ENCODE data around the gene RALGAPA1. TPM values are rescaled to one million over a fixed set of nuclear protein-coding genes. Genes with fewer than 3 reads are reported as not detected.
"Not testable (repeated sequence)": the region's sequence is repeated elsewhere in the genome, so short reads cannot be mapped to it uniquely, and the experiment has no call there.

Gene RALGAPA1
- total and polyA plus RNA-seq, 2 donors (not counting 1 experiment from before 2014, with no cell fraction given), result 17.3 to 94.0 TPM

- H3K27ac ChIP-seq (ENCODE audit: low read length in 2 of 2); DNase-seq; H3K9me3 ChIP-seq (ENCODE audit: control extremely low read depth in 1 of 3, control insufficient read depth in 2 of 3, insufficient read depth in 1 of 3, low read length in 2 of 3); H2AFZ ChIP-seq (ENCODE audit: insufficient read depth, low read depth, low read length, poor library complexity, severe bottlenecking); ATAC-seq (ENCODE audit: low read depth); H3K9me3 Mint-ChIP-seq (ENCODE audit: insufficient read depth); H3K36me3 ChIP-seq (replicated peaks in 1 of 2; ENCODE audit: control extremely low read depth in 1 of 2, control insufficient read depth in 1 of 2, extremely low read depth in 1 of 2, insufficient read depth in 2 of 2, low read length in 1 of 2); H3K4me3 Mint-ChIP-seq; H3K9ac ChIP-seq (ENCODE audit: low read length); H3K4me2 ChIP-seq (replicated peaks; ENCODE audit: low read depth, low read length, poor library complexity, severe bottlenecking); H3K27me3 Mint-ChIP-seq; H3K4me3 ChIP-seq (ENCODE audit: control extremely low read depth in 1 of 5, extremely low read depth in 1 of 5, insufficient read depth in 1 of 5, low read depth in 2 of 5, low read length in 4 of 5); H3K27ac Mint-ChIP-seq; H4K20me1 ChIP-seq (ENCODE audit: control insufficient read depth, insufficient read depth, low read length, poor library complexity, severe bottlenecking); H3K79me2 ChIP-seq (ENCODE audit: control insufficient read depth, insufficient read depth, low read length); H3K27me3 ChIP-seq (replicated peaks in 1 of 4; ENCODE audit: control extremely low read depth in 1 of 4, control insufficient read depth in 3 of 4, insufficient read depth in 4 of 4, low read length in 3 of 4): not testable (repeated sequence)
- 96% methylated on average over 4 of the region's 55 CpGs for WGBS (ENCODE audit: insufficient coverage)
- intact Hi-C loops (cut with micrococcal nuclease), result loop anchor here (5.0 to 10.0 kb wide), 4 partner anchors 498 to 1287 kb away; partner anchors contain the start of genes BAZ1A, EAPP, MBIP and SNX6
- peaks cover 7 to 11% of the 10 kb centered on the region in 2 donors for H3K4me1 ChIP-seq (ENCODE audit: control insufficient read depth in 2 of 2, insufficient read depth in 2 of 2, low read length in 2 of 2)
- H3K4me1 Mint-ChIP-seq, result peaks cover 25% of the 10 kb centered on the region
- CTCF ChIA-PET, result interaction anchor here (1.9 kb wide), 1 partner anchor 17 kb away, joined by 4 read pairs; no protein-coding TSS in a partner anchor
- POLR2A ChIA-PET, result interaction anchor here (0.6 kb wide), 1 partner anchor 533 kb away, joined by 8 read pairs; no protein-coding TSS in a partner anchor
Measured at GRCh38 chr14:35824446-35825165, 15.5 kb upstream of the RALGAPA1 start.

GRCh38 chr14:35822501-35822900, 13.4 kb upstream of the RALGAPA1 start:
- no peak for ATAC-seq (ENCODE audit: low read depth)

More at GRCh38 chr14:35822501-35822900, 13.4 kb upstream of the RALGAPA1 start:
- POLR2A ChIA-PET, result no interaction called here
- no peaks in the 10 kb centered on the region for H4K20me1 ChIP-seq (ENCODE audit: control insufficient read depth, insufficient read depth, low read length, poor library complexity, severe bottlenecking)
- TF ChIP-seq EZH2 (IDR thresholded peaks at IDR 0.05; ENCODE audit: borderline replicate concordance, insufficient read depth, low read depth, low read length, poor library complexity, severe bottlenecking), result no peak
- no peak for TF ChIP-seq CTCF (IDR thresholded peaks at IDR 0.05)
- CTCF ChIA-PET, result interaction anchor here (0.5 to 2.5 kb wide), 9 partner anchors 9 to 839 kb away, joined by 3 to 12 read pairs (median 6); partner anchors contain the start of gene RALGAPA1
- no peak overlapping the region for H3K4me3 Mint-ChIP-seq
- H3K27me3 Mint-ChIP-seq, result no peaks in the 10 kb centered on the region
- H3K9me3 Mint-ChIP-seq (ENCODE audit: insufficient read depth), result no peaks in the 10 kb centered on the region
- H3K36me3 ChIP-seq (replicated peaks in 1 of 2; ENCODE audit: control extremely low read depth in 1 of 2, control insufficient read depth in 1 of 2, extremely low read depth in 1 of 2, insufficient read depth in 2 of 2, low read length in 1 of 2), result no peaks in the 10 kb centered on the region
- H3K4me3 ChIP-seq (ENCODE audit: control extremely low read depth in 1 of 5, extremely low read depth in 1 of 5, insufficient read depth in 1 of 5, low read depth in 2 of 5, low read length in 4 of 5), result no peak overlapping the region
- peaks cover 19% of the 10 kb centered on the region for H3K4me1 Mint-ChIP-seq
- no peak overlapping the region for H3K9ac ChIP-seq (ENCODE audit: low read length)
- intact Hi-C loops (cut with micrococcal nuclease), result loop anchor here (10.0 kb wide), 2 partner anchors 948 to 1188 kb away; partner anchors contain the start of genes BAZ1A and SNX6
- no peak overlapping the region for H3K4me2 ChIP-seq (replicated peaks; ENCODE audit: low read depth, low read length, poor library complexity, severe bottlenecking)
- no peak overlapping the region for H3K27ac ChIP-seq (ENCODE audit: low read length in 2 of 2)
- DNase-seq, result no peak
- no peak overlapping the region for H3K27ac Mint-ChIP-seq
- H2AFZ ChIP-seq (ENCODE audit: insufficient read depth, low read depth, low read length, poor library complexity, severe bottlenecking), result no peak overlapping the region
- peaks cover 6 to 11% of the 10 kb centered on the region in 2 donors for H3K4me1 ChIP-seq (ENCODE audit: control insufficient read depth in 2 of 2, insufficient read depth in 2 of 2, low read length in 2 of 2)
- H3K79me2 ChIP-seq (ENCODE audit: control insufficient read depth, insufficient read depth, low read length), result peaks cover 7% of the 10 kb centered on the region
- 100% methylated on average over 1 of the region's 3 CpGs for WGBS (ENCODE audit: insufficient coverage)
- H3K9me3 ChIP-seq (ENCODE audit: control extremely low read depth in 1 of 3, control insufficient read depth in 2 of 3, insufficient read depth in 1 of 3, low read length in 2 of 3), result no peaks in the 10 kb centered on the region
- H3K27me3 ChIP-seq (replicated peaks in 1 of 4; ENCODE audit: control extremely low read depth in 1 of 4, control insufficient read depth in 3 of 4, insufficient read depth in 4 of 4, low read length in 3 of 4), result no peaks in the 10 kb centered on the region
